K562 (cell line): ENCODE results near the gene RAB13. TPM values are rescaled to one million over a fixed set of nuclear protein-coding genes. Genes with fewer than 3 reads are reported as not detected.
A peak's percentile ranks its signal among the peaks of the same experiment; 100 is the strongest.

Experiments
- BDP1 ChIP-seq: IDR thresholded peaks from 3 replicates; pipeline ENCODE4 v1.6.1; 2011; ENCODE audit not compliant: insufficient read length, insufficient read depth
- DNMT1 ChIP-seq: fragments of 450-650 bp; IDR thresholded peaks from 2 replicates; pipeline ENCODE4 v1.6.1; 2016; ENCODE audit warnings: antibody characterized with exemption, mild to moderate bottlenecking
- ERF ChIP-seq: fragments of 450-650 bp; formaldehyde crosslinking; IDR thresholded peaks from 2 replicates; pipeline ENCODE4 v1.4.0; 2020; ENCODE audit warnings: mild to moderate bottlenecking, mixed read lengths
- ETS1 ChIP-seq: conservative IDR thresholded peaks from 2 replicates; pipeline ENCODE4 v1.6.1; 2011; ENCODE audit warnings: low read depth, mild to moderate bottlenecking, low read length; ENCODE audit not compliant: control insufficient read depth
- HEY1 ChIP-seq: fragments of 250-450 bp; sonication (Bioruptor Pico); IDR thresholded peaks from 2 replicates; pipeline ENCODE4 v1.5.0; 2020; ENCODE audit warnings: mild to moderate bottlenecking, moderate library complexity, borderline replicate concordance
- HNRNPK ChIP-seq: fragments of 200-400 bp; formaldehyde crosslinking; IDR thresholded peaks from one replicate; pipeline ENCODE4 v1.6.1; 2018; ENCODE audit warnings: mild to moderate bottlenecking, low read depth, low read length; ENCODE audit not compliant: poor library complexity, severe bottlenecking
- ILF3 ChIP-seq: fragments of 450-650 bp; IDR thresholded peaks from 2 replicates; pipeline ENCODE4 v1.6.1; 2018; ENCODE audit warnings: antibody characterized with exemption, mild to moderate bottlenecking, moderate library complexity, borderline replicate concordance
- MAFK ChIP-seq: IDR thresholded peaks from 2 replicates; pipeline ENCODE4 v1.6.1; 2011; ENCODE audit warnings: low read length, improper control_type of control experiment
- MIER1 ChIP-seq: fragments of 450-650 bp; IDR thresholded peaks from 2 replicates; pipeline ENCODE4 v1.6.1; 2016; ENCODE audit warnings: antibody characterized with exemption, mild to moderate bottlenecking, low read depth
- NCOR1 ChIP-seq: fragments of 450-650 bp; IDR thresholded peaks from 2 replicates; pipeline ENCODE4 v1.6.1; 2016; ENCODE audit warnings: mild to moderate bottlenecking, moderate library complexity
- NFXL1 ChIP-seq: fragments of 450-650 bp; formaldehyde crosslinking; IDR thresholded peaks from 2 replicates; pipeline ENCODE4 v1.4.0; 2021; ENCODE audit warnings: mild to moderate bottlenecking
- PHB ChIP-seq: fragments of 250-450 bp; sonication (Bioruptor Pico); IDR thresholded peaks from 2 replicates; pipeline ENCODE4 v1.5.0; 2021
- PHB2 ChIP-seq: fragments of 450-650 bp; IDR thresholded peaks from 2 replicates; pipeline ENCODE4 v1.6.1; 2017; ENCODE audit warnings: low read depth
- PHTF2 ChIP-seq: fragments of 250-450 bp; sonication (Bioruptor Pico); IDR thresholded peaks from 2 replicates; pipeline ENCODE4 v1.5.0; 2021; ENCODE audit warnings: mild to moderate bottlenecking
- POLR3A ChIP-seq: IDR thresholded peaks from 2 replicates; pipeline ENCODE4 v1.6.1; 2011; ENCODE audit warnings: borderline replicate concordance, mild to moderate bottlenecking, moderate library complexity; ENCODE audit not compliant: insufficient read length, insufficient read depth; ENCODE audit errors: extremely low read depth
- PPARD ChIP-seq: fragments of 250-450 bp; sonication (Bioruptor Pico); IDR thresholded peaks from 2 replicates; pipeline ENCODE4 v1.8.0; 2022; ENCODE audit warnings: inconsistent platforms, mild to moderate bottlenecking, moderate library complexity
- PTBP1 ChIP-seq: fragments of 200-400 bp; formaldehyde crosslinking; IDR thresholded peaks from 2 replicates; pipeline ENCODE4 v1.6.1; 2017; ENCODE audit warnings: low read depth, low read length
- SAP30 ChIP-seq: fragments of 200-600 bp; sonication (generic); IDR thresholded peaks from 2 replicates; pipeline ENCODE4 v1.6.1; 2012; ENCODE audit warnings: borderline replicate concordance, low read depth, mild to moderate bottlenecking, moderate library complexity, low read length, control low read depth, inconsistent platforms; ENCODE audit not compliant: insufficient read depth, poor library complexity, severe bottlenecking
- SLC30A9 ChIP-seq: fragments of 250-450 bp; sonication (Bioruptor Pico); IDR thresholded peaks from 2 replicates; pipeline ENCODE4 v1.8.0; 2022; ENCODE audit warnings: mild to moderate bottlenecking, moderate library complexity
- TAF9B ChIP-seq: fragments of 450-650 bp; IDR thresholded peaks from 2 replicates; pipeline ENCODE4 v1.6.1; 2018; ENCODE audit warnings: mild to moderate bottlenecking; ENCODE audit not compliant: partially characterized antibody
- ZBTB17 ChIP-seq: fragments of 450-650 bp; formaldehyde crosslinking; IDR thresholded peaks from 2 replicates; pipeline ENCODE4 v1.4.0; 2020; ENCODE audit warnings: mild to moderate bottlenecking
- ZFX ChIP-seq: sonication (generic); formaldehyde crosslinking; IDR thresholded peaks from 2 replicates; pipeline ENCODE4 v1.8.0; 2022; ENCODE audit warnings: mild to moderate bottlenecking, missing genetic modification reagents, moderate library complexity
- ZKSCAN1 ChIP-seq: fragments of 150-350 bp; IDR thresholded peaks from 2 replicates; pipeline ENCODE4 v1.6.1; 2016; ENCODE audit warnings: low read depth, low read length
- ZNF431 ChIP-seq: sonication (generic); formaldehyde crosslinking; IDR thresholded peaks from 2 replicates; pipeline ENCODE4 v1.8.0; 2022; ENCODE audit warnings: mild to moderate bottlenecking, missing genetic modification reagents
- ZNF444 ChIP-seq: fragments of 250-450 bp; sonication (Bioruptor Pico); IDR thresholded peaks from 2 replicates; pipeline ENCODE4 v1.4.0; 2020; ENCODE audit warnings: mild to moderate bottlenecking, moderate library complexity
- ZNF696 ChIP-seq: fragments of 250-450 bp; sonication (Bioruptor Pico); conservative IDR thresholded peaks from 2 replicates; pipeline ENCODE4 v1.4.0; 2020; ENCODE audit warnings: mild to moderate bottlenecking, moderate library complexity
- ZNF76 ChIP-seq: fragments of 250-450 bp; sonication (Bioruptor Pico); IDR thresholded peaks from 2 replicates; pipeline ENCODE4 v1.4.0; 2020; ENCODE audit warnings: mild to moderate bottlenecking, moderate library complexity, borderline replicate concordance
- polyA plus RNA-seq, 8 experiments: library from polyadenylated mRNA; depleted of rRNA in 4 of 8; stranded (reverse) in 5 of 8; unstranded in 3 of 8; fragments of >200 nt; fragmentation: Nextera tagmentation in 2 of 8; fragmentation: Illumina TruSeq in 1 of 8; extraction: Ambion mirVana in 2 of 8; extraction: Trizol in 1 of 8; gene quantifications; 2 replicates each; pipeline versions ENCODE4 v1.2.1 to v1.2.3, GENCODE V29; 2011 to 2014; ENCODE audit warnings: inconsistent platforms in 1 of 8, missing spikeins in 1 of 8
- total RNA-seq, 7 experiments: library from RNA; depleted of rRNA in 6 of 7; stranded (reverse); fragments of >200 nt in 6 of 7; fragmentation: Illumina TruSeq in 2 of 7; extraction: Trizol in 2 of 7; gene quantifications; 2 replicates each; pipeline versions ENCODE4 v1.2.1 to v1.2.3, GENCODE V29; 2011 to 2021; ENCODE audit warnings: low replicate concordance in 1 of 7
- TF ChIP-seq, protein P1 (sequence below): fragments of 250-450 bp; sonication (Bioruptor Pico); IDR thresholded peaks from 2 replicates; pipeline ENCODE4 v1.5.0; 2021; ENCODE audit warnings: mild to moderate bottlenecking, moderate library complexity

RAB13 gene
- total and polyA plus RNA-seq, 9 of the 15 experiments (the other 6 are each of a cell fraction or from before 2014, with no cell fraction given): 22.3 to 100 (median 39.8) TPM

DNA sequence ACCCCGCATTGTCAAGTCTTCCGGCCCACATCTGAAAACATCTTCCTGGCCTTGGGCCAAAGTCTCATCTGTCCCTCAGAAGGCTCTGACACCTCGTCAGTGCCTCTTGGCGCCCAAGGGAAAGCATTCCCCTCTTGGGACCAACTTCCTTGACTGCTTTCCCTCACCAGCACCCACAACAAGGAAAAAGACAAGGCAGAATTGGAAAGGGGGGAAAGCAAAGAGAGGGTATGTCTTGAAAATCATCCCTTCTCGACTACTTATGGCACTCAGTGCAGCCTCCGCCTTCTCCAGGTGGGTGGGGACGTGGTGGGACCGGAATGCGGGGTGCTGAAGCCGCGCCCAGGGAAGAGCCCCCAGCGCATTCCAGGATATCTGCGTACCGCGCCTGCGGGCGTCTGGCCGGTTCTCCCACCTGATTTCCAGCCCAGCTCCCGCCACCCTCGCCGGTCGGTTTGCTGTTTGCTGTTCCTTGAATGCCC lies 22.2 kb downstream of the RAB13 start (continued):
- no peak for TF ChIP-seq DNMT1
- no peak for TF ChIP-seq PPARD
- TF ChIP-seq, protein P1, sequence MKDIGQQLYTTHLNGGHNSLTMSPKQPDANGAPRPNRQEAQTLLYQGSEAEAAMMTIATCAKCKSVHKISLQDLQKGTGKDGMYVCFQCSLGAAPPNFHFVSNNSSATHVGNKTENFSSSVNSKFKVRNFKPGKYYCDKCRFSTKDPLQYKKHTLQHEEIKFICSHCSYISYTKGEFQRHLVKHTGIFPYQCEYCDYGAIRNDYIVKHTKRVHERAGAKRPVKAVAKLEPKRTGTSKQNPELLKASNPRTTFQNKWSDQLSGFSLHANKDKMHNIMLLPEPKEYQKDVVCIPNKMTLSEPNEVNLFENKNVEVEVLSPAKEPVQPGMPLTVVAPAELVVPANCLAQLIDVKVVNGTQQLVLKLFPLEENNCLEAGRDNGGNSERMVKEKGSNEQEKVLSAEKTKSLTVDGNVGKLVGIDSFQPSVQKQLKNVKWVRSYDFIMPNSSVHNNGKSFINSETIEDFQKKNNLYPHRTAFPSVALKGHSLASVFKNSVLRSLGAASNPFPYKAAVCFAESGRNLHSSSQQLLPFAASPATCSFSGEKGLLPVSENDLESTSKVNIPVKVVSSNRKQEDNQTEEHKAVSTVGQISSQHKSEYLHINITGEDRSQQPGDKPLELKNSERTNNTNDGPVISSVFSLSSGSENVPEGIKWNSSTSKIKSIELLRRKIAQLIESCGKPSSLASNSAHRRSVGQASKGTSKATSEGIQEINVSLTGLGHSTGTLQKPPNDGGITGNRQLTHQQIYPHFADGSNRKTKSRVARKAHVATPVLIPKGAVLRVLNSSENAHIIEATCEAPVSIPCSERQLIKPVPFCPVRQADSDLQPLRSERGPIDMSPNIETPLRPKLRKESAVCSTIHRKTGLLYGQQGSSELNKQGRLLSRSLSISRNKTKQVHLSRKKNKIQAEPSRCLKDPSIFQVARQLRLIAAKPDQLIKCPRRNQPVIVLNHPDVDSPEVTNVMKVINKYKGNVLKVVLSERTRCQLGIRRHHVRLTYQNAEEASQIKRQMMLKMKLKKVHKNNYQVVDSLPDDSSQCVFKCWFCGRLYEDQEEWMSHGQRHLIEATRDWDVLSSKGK (CRISPR knock-in tag): no peak
- no peak for TF ChIP-seq PTBP1
- no peak for TF ChIP-seq ZKSCAN1
- no peak for TF ChIP-seq ZFX (CRISPR knock-in tag)
- TF ChIP-seq ZNF431 (CRISPR knock-in tag): no peak
- TF ChIP-seq NFXL1: no peak
- no peak for TF ChIP-seq BDP1
- no peak for TF ChIP-seq HEY1
- no peak for TF ChIP-seq ZNF76 (CRISPR knock-in tag)
- no peak for TF ChIP-seq NCOR1
- TF ChIP-seq TAF9B: no peak
- TF ChIP-seq POLR3A: no peak
- no peak for TF ChIP-seq PHB2
- 0 out of 2 replicates have a peak, but pooled peaks have one; percentile 22 for TF ChIP-seq ETS1
- TF ChIP-seq SLC30A9: no peak
- TF ChIP-seq PHTF2: no peak
- TF ChIP-seq PHB (CRISPR knock-in tag): no peak
- TF ChIP-seq ERF: 0 out of 2 replicates have a peak, but pooled peaks have one; percentile 15
- TF ChIP-seq MAFK: no peak
- peak; percentile 56 for TF ChIP-seq SAP30
- TF ChIP-seq HNRNPK: no peak
- TF ChIP-seq ZBTB17 (CRISPR knock-in tag): no peak
- TF ChIP-seq ZNF696 (CRISPR knock-in tag): no peak
- TF ChIP-seq ILF3: no peak
- TF ChIP-seq ZNF444: no peak
- no peak for TF ChIP-seq MIER1
